ENCODE measurements around the gene TRAPPC2L.

GRCh38 chr16:88886845-88887521 lies 30.1 kb downstream of the TRAPPC2L start:
- TF ChIP-seq ARNT (IDR thresholded peaks at IDR 0.05) (no peak), NFRKB (IDR thresholded peaks at IDR 0.05) (no peak), L3MBTL2 (conservative IDR thresholded peaks at IDR 0.05) (no peak), FOXM1 (IDR thresholded peaks at IDR 0.05; ENCODE audit: borderline replicate concordance) (no peak), SUZ12 (IDR thresholded peaks at IDR 0.05) (no peak), HDGF (IDR thresholded peaks at IDR 0.05; ENCODE audit: borderline replicate concordance) (no peak), BHLHE40 (IDR thresholded peaks at IDR 0.05; ENCODE audit: borderline replicate concordance) (no peak), TARDBP (IDR thresholded peaks at IDR 0.05) (no peak), SP1 (IDR thresholded peaks at IDR 0.05) (no peak), CTBP1 (IDR thresholded peaks at IDR 0.05; ENCODE audit: borderline replicate concordance) (no peak), FOXA1 (IDR thresholded peaks at IDR 0.05) (no peak), FOXK2 (IDR thresholded peaks at IDR 0.05) (no peak)
- TF ChIP-seq, protein P1, sequence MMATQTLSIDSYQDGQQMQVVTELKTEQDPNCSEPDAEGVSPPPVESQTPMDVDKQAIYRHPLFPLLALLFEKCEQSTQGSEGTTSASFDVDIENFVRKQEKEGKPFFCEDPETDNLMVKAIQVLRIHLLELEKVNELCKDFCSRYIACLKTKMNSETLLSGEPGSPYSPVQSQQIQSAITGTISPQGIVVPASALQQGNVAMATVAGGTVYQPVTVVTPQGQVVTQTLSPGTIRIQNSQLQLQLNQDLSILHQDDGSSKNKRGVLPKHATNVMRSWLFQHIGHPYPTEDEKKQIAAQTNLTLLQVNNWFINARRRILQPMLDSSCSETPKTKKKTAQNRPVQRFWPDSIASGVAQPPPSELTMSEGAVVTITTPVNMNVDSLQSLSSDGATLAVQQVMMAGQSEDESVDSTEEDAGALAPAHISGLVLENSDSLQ (IDR thresholded peaks at IDR 0.05) = no peak

Measured in HEK293T (cell line).